Measurements from ENCODE around the gene CACFD1. TPM values are rescaled to one million over a fixed set of nuclear protein-coding genes. Genes with fewer than 3 reads are reported as not detected.

The CACFD1 gene
- total RNA-seq, 4 donors from 2014 or later: 8.6 to 16.3 (median 10.3) TPM

- H3K27ac ChIP-seq: no peak overlapping the region
- no peak for DNase-seq (ENCODE audit: low spot score in 2 of 2)
- no peak overlapping the region for H3K4me3 ChIP-seq
- H3K9me3 ChIP-seq: peaks cover 0 to 26% (median 5%) of the 10 kb centered on the region in 4 donors
- peaks cover 0 to 7% of the 10 kb centered on the region in 2 donors for H3K27me3 ChIP-seq
- 71 to 92% methylated on average over 10 to 12 of the region's 12 CpGs for WGBS, 2 donors
- H3K36me3 ChIP-seq: peaks cover 0 to 5% (median 0%) of the 10 kb centered on the region in 3 donors
- H3K4me1 ChIP-seq: peaks cover 0 to 9% (median 0%) of the 10 kb centered on the region in 4 donors
- no peak for TF ChIP-seq POLR2A (IDR thresholded peaks at IDR 0.05)
- TF ChIP-seq EP300 (IDR thresholded peaks at IDR 0.05): no peak
- no peak for TF ChIP-seq CTCF (IDR thresholded peaks at IDR 0.05)
Measured at GRCh38 chr9:133499892-133500270, 40.1 kb downstream of the CACFD1 start.

GRCh38 chr9:133502112-133502511 lies 42.3 kb downstream of the CACFD1 start:
- 94 to 95% methylated on average over 1 of the region's 1 CpG for WGBS, 2 donors
- H3K27me3 ChIP-seq: peaks cover 0 to 4% of the 10 kb centered on the region in 2 donors
- TF ChIP-seq CTCF (IDR thresholded peaks at IDR 0.05) (no peak), EP300 (IDR thresholded peaks at IDR 0.05) (no peak), POLR2A (IDR thresholded peaks at IDR 0.05) (no peak)
- H3K9me3 ChIP-seq: peaks cover 0 to 26% (median 5%) of the 10 kb centered on the region in 4 donors
- peaks cover 0 to 5% (median 0%) of the 10 kb centered on the region in 3 donors for H3K36me3 ChIP-seq
- peaks cover 0 to 23% (median 2%) of the 10 kb centered on the region in 4 donors for H3K4me1 ChIP-seq
- H3K4me3 ChIP-seq: no peak overlapping the region
- H3K27ac ChIP-seq: no peak overlapping the region
- no peak for DNase-seq (ENCODE audit: low spot score in 2 of 2)

- no peak for TF ChIP-seq EP300 (IDR thresholded peaks at IDR 0.05)
- TF ChIP-seq POLR2A (IDR thresholded peaks at IDR 0.05): no peak
- no peak for TF ChIP-seq CTCF (IDR thresholded peaks at IDR 0.05)
- Histone ChIP-seq H3K27me3 (no peaks in the 10 kb centered on the region), H3K4me1 (peaks cover 0 to 43% (median 13%) of the 10 kb centered on the region in 4 donors), H3K27ac (peak overlapping the region in 2 of 4 donors; percentile 53 to 78), H3K36me3 (peaks cover 0 to 5% (median 0%) of the 10 kb centered on the region in 3 donors), H3K9me3 (peaks cover 0 to 26% (median 5%) of the 10 kb centered on the region in 4 donors), H3K4me3 (no peak overlapping the region)
- WGBS, 2 donors: 81 to 83% methylated on average over 13 of the region's 13 CpGs
- no peak for DNase-seq (ENCODE audit: low spot score in 2 of 2)
Measured at GRCh38 chr9:133505186-133505830, 45.5 kb downstream of the CACFD1 start.

GRCh38 chr9:133505901-133506652 lies 46.3 kb downstream of the CACFD1 start:
- Histone ChIP-seq H3K36me3 (peaks cover 0 to 5% (median 0%) of the 10 kb centered on the region in 3 donors), H3K27me3 (no peaks in the 10 kb centered on the region), H3K27ac (peak overlapping the region in 2 of 4 donors; percentile 53 to 78), H3K9me3 (peaks cover 0 to 21% (median 5%) of the 10 kb centered on the region in 4 donors), H3K4me1 (peaks cover 0 to 47% (median 13%) of the 10 kb centered on the region in 4 donors), H3K4me3 (no peak overlapping the region)
- 57 to 68% methylated on average over 12 to 19 of the region's 23 CpGs for WGBS, 2 donors
- TF ChIP-seq CTCF (IDR thresholded peaks at IDR 0.05): no peak
- TF ChIP-seq EP300 (IDR thresholded peaks at IDR 0.05): peak in 1 of 2 donors; percentile 58
- DNase-seq (ENCODE audit: low spot score in 2 of 2): peak; percentile 71 to 72

- H3K9me3 ChIP-seq: peaks cover 0 to 15% (median 4%) of the 10 kb centered on the region in 4 donors
- peaks cover 0 to 47% (median 13%) of the 10 kb centered on the region in 4 donors for H3K4me1 ChIP-seq
- TF ChIP-seq CTCF (IDR thresholded peaks at IDR 0.05): peak in 2 of 5 experiments; percentile 9 to 10
- TF ChIP-seq POLR2A (IDR thresholded peaks at IDR 0.05): no peak
- peak in 1 of 2 donors; percentile 76 for TF ChIP-seq EP300 (IDR thresholded peaks at IDR 0.05)
- H3K27me3 ChIP-seq: no peaks in the 10 kb centered on the region
- H3K36me3 ChIP-seq: peaks cover 0 to 1% (median 0%) of the 10 kb centered on the region in 3 donors
- no peak overlapping the region for H3K4me3 ChIP-seq
- peak; percentile 71 to 72 for DNase-seq (ENCODE audit: low spot score in 2 of 2)
- H3K27ac ChIP-seq: peak overlapping the region in 2 of 4 donors; percentile 71 to 78
- WGBS, 2 donors: 69 to 75% methylated on average over 17 to 18 of the region's 18 CpGs
Measured at GRCh38 chr9:133506653-133507038, 46.9 kb downstream of the CACFD1 start.

Measured in tibial nerve (tissue), 4 donors.